Stimulated activated CD8-positive, alpha-beta memory T cell treated with anti-CD3 and anti-CD28 coated beads, Interleukin-12 subunit alpha, Interleukin-12 subunit beta, amount 100 ng/mL, for 24 hours (primary cell): ENCODE results near the gene ARL15.
"Not testable (repeated sequence)": the region's sequence is repeated elsewhere in the genome, so short reads cannot be mapped to it uniquely, and the experiment has no call there.

ENCODE experiments used
- DNase-seq: peaks from one replicate; pipeline ENCODE4 v3.0.0-alpha.2; 2020; ENCODE audit errors: extremely low read depth

Gene ARL15

DNA sequence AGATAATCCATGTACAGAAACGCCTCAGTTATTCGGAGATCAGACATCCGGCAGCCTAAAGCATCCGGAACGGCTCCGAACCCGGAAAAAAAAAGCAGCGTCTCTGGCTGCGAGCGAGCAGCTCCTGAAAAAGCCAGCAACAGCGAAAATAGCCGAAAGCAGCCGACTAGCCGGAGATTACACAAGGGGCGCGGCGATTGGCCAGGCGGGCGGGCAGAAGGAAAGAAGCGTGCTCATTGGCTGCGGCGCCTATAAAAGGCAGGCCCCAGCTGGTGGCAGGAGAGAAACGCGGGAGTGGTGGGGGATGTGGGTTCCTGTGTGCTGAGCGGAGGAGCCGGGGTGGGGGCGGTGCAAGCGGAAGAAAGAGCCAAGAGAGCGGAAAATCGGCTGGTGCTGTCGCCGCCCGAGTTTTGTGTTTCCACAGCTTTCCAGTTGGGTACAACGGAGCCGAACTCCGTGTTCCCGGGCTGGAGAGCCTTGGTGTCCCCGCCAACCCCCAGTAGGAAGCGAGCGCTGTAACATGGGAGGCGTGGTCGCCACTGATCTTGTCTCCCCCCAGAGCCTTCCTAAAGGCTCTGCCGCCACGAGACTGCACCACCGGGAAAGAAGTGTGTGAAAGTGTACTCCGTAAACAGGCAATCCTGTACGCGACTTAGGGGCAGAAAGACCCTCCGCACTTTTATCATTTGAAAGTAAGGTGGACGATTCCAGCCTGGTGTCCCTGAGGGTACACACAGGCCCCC is at the start of gene ARL15:
Gene ARL15, minus strand, starts transcription at position 141 of the 743 bp plus-strand sequence.
- peak; percentile 95 for DNase-seq

- DNase-seq = no peak
Measured at GRCh38 chr5:54360089-54360488, 49.7 kb upstream of the ARL15 start.

DNA sequence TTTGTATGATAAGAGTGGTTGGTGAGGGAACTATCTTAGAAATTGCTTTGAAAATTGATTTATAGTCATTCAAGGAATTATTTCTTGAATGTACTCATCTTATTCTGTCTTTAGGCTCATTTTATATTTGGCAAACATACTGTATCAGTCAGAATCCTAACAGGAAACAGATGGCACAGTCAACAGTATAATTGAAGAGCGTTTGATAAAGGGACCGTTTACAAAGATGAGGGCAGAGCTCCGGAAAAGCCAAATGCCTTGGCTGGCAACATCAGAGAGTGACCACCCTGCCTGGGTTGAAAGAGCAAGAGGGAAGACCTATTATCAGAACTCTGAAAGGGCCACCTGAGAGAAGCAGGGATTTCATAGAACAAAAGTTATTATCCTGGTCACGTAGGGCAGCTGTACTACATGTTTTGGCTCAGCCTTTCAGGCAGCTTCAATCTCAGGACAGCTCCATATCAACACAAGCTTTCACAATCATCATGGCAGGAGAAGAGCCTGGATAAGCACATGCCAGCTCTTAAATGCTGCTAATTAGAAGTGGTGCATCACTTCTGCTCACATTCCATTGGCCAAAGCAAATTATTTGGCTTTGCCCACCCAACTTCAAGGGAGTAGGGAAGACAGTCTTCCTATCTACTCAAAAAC is 47.2 kb upstream of the ARL15 start:
- no peak for DNase-seq

- not testable (repeated sequence) for DNase-seq
Measured at GRCh38 chr5:54353933-54354564, 43.7 kb upstream of the ARL15 start.

DNA sequence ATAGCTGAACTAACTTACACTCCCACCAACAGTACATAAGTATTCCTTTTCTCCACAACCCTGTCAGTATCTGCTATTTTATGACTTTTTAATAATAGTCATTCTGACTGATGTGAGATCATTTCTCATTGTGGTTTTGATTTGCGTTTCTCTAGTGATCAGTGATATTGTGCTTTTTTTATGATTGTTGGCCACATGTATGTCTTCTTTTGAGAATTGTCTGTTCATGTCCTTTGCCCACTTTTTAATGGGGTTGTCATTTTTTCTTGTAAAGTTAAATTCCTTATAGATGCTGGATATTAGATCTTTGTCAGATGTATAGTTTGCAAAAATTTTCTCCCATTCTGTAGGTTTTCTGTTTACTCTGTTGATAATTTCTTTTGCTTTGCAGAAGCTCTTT is 42.2 kb upstream of the ARL15 start:
- not testable (repeated sequence) for DNase-seq

DNA sequence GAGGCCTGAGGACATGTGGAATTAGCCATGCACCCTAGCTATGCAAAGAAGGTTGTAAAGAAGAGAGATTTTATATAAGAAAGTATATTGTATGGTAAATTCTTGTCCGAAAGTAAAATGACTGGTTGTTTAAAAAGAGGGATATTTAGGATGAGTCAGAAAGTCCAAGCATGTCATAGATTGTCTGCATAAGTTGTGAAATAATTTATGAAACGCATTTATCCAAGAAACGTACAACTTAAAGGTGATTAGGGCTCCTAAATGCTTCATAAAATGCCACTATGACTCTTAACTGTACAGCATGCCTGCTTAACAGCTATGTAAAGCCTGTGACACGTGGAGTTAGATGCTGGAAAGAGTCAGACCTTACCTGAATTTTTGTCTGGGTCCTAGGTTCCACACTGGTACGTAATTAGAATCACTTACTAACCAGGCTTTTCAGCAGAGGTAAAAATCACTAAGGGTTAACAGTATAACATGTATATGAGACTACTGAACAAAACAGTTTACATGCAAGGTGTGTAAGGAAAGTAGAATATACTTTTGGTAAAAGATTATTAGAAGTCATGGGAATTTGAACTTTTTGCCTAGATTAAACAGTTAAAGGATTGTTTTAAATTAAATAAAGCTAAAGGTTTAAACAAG is 37.0 kb upstream of the ARL15 start:
- no peak for DNase-seq

DNA sequence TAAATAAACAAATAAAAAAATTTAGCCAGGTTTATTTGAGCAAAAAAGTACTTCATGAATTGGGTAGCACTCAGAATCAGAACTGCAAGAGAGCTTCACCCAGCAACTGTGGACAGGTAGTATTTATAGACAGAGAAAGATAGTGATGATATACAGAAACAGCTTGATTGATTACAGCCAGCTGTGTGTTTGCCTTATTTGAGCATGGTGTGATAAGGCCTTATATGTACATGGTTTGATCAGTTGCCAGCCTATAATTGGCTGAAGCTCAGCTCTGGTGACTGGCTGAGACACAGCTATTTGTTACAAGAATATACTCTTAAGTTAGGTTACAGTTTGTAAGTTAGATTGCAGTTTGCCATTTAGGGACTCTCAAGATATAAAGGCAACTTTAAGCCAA is 34.3 kb upstream of the ARL15 start:
- no peak for DNase-seq

- no peak for DNase-seq
Measured at GRCh38 chr5:54341971-54342370, 31.6 kb upstream of the ARL15 start.

DNA sequence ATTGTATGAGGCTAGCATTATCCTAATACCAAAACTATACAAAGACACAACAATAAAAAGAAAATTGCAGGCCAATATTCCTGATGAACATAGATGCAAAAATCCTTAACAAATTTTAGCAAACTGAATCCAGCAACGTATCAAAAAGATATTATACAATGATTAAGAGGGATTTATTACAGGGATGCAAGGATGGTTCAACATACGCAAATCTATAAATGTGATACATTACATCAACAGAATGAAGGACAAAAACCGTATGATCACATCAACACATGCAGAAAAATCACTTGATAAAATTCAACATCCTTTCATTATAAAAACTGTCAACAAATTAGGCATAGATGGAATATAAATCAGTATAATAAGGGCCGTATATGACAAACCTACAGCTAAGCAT is 27.1 kb upstream of the ARL15 start:
- DNase-seq = no peak

- no peak for DNase-seq
Measured at GRCh38 chr5:54332720-54333119, 22.3 kb upstream of the ARL15 start.

DNA sequence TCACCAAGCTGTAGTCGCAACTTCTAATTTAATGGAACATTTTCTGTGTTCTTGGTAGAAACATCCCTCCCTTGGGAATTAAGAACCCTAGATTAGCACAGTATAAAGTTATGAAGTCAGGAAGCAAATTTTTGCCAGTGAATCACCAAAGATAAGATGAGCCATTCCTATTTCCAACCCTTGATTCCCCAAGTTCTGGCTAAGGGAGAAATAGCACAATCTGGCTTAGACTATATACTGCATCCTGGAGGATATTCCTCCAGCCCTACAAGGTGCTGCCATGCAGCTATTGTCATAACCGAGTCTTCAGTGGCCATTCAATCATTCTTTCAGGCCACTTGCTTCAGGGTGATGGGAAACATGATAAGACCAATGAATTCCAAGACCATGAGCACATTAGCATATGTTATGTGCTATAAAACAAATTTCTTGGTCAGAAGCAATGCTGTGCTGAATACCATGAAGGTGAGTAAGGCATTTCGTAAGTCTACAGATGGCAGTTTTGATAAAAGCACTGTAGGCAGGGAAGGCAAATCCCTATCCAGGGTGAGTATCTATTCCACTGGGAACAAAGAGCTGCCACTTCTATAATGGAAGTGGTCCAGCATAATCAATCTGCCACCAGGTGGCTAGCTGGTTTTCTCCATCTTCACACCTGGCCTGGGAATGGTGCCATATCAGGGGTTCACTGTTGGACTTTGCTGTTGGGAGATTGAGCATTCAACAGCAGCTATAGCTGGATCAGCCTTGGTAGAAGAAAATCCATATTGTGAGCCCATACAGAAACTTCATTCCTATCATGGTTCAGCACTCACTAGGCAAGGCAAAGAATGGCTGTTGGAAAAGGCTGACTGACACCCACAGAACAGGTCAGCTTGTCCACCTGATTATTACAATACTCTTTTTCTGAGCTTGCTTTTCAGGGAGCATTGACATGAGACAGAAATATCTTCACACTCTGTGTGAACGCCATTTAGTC is 19.6 kb upstream of the ARL15 start:
- no peak for DNase-seq

- DNase-seq = no peak
Measured at GRCh38 chr5:54326662-54327270, 16.4 kb upstream of the ARL15 start.

DNA sequence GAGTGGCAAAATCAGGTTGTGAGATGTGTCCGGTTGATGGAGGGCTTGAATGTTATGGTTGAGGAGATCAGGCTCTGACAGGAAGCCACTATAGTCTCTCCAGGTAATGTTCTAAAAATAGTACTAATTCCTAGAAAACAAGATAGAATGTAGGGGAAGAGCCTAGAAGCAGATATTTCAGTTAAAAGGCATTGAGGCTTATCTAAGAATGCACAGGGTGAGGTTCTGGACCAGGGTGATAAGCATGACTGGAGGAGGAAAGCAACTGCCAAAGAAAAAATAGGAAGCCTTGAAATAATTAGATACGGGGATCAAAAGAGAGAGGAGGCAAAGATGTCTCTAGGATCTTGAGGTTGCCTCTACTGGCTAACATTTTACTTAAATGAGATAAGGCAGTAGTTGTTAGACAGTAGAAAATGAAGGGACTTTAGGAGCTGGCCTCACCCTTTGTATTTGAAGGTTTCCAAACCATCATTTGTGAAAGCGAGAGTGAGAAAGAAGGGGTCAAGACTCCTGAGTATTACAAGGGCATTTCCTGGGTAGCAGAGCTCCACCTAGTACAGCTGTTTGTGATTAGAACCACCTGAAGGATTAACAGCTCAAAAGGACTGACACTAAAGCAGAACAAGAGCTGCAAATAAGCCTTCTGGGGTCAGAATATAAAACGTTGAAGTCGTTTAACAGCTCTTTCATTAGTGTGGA is 15.4 kb upstream of the ARL15 start:
- no peak for DNase-seq

DNA sequence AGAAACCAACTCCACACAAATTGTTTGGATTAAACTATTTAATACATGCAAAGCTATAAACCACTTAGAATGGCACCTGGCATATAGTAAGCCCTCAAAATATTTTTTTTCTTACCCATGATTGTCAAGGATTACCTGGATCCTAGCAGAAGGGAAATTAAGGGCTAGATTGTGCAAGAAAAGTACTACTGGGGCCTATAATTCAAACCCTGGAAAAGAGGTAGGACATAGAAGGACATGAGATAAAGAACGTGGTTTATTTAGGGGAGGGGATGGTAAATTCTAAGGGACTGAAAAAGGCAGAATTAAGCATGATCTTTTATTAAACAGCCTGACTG is 14.9 kb upstream of the ARL15 start:
- DNase-seq = no peak

DNA sequence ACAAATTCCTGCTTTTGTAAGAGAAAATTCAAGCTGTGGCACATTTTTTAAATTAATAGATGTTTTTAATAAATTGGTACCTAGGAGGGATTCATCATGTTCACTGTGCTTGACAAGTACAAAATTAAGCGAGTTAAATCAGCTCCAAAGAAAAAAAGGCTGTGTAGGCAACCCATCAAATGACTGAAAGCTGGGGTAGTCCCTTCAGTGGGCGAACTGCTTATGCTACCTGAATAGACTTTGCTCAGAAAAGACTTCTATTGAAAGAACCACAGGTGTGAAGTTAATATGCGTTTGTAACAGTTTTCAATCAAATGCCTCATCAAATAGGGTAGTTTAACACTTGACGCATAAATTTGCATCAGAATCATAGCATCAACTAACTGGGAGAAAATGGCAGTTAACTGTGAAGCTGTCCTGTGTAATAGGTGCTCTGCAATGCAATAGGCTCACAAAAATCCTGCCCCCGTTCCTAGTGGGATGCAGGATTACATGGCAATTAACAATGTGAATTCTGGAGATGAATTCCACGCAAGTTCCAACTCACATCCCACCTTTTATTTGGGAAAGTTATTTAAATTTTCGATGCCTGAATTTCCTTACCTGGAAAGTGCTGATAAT is 14.4 kb upstream of the ARL15 start:
- no peak for DNase-seq

DNA sequence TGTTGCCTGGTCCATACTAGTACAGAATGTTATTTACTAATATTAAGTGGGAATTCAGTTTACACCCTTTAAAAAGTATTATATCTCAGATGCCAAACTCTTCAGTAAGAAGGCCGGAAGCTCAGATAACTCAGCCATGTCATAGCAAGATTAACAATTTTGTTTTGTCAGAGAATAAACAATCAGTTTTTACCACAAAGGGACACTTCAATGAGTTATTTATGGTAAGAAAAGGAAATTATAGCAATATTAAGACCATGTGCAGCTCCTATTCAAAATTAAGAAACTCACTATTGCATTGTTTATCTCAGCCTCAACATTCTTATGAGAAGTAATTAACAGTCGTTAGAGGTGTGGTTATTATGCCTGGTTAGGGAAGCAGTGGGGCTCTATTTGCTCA is 13.1 kb upstream of the ARL15 start:
- no peak for DNase-seq

DNA sequence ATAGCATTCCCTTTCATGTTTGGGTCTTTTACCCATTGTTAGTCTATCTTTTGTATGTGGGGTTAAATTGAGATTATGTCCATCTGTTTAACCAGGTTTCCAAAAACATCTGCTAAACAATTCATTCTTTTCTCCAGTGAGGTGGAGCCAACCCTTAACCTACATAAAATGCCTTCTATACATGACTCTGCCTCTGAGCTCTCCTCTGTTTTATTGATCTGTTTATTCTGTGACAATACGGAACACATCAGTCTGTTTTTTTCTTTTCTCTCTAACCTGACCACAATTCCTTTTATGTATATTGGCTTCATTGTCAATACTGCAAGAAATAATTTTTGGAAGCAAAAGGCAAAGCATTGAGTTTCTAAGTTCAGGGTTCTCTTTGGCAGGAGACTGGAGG is 9.9 kb upstream of the ARL15 start:
- DNase-seq = no peak

- DNase-seq = no peak
Measured at GRCh38 chr5:54317511-54318260, 7.3 kb upstream of the ARL15 start.
